Activated CD8-positive, alpha-beta T cell treated with anti-CD3 and anti-CD28 coated beads, Interleukin-2, amount 10 ng/mL, durations not matched to agents 7 days and 5 days (primary cell): ENCODE data around the gene CCDC74B. TPM values are rescaled to one million over a fixed set of nuclear protein-coding genes. Genes with fewer than 3 reads are reported as not detected.
"Not testable (repeated sequence)": the region's sequence is repeated elsewhere in the genome, so short reads cannot be mapped to it uniquely, and the experiment has no call there.

ENCODE experiments used
- ATAC-seq: fragments of 150-1000 bp; cut with Tn5 transposase; one replicate; pipeline ENCODE4 v1.10.0; 2021; ENCODE audit warnings: moderate library complexity
- CTCF ChIA-PET: fragments of 350-600 bp; sonication (Branson Sonifier 250); formaldehyde crosslinking; loops from one replicate; lab custom pipeline; 2021; ENCODE audit warnings: antibody characterized with exemption; lab: Charles Lee
- POLR2A ChIA-PET: fragments of 350-600 bp; sonication (Branson Sonifier 250); formaldehyde crosslinking; loops from one replicate; lab custom pipeline; 2021; ENCODE audit warnings: antibody characterized with exemption; lab: Charles Lee
- DNase-seq: peaks from one replicate; pipeline ENCODE4 v3.0.0-alpha.2; 2020
- H3K27ac Mint-ChIP-seq: one replicate; pipeline ENCODE4 v1.8.0; 2021; ENCODE audit warnings: mild to moderate bottlenecking, mixed read lengths
- H3K27me3 Mint-ChIP-seq: one replicate; pipeline ENCODE4 v1.8.0; 2021; ENCODE audit warnings: low read depth, mixed read lengths
- H3K36me3 Mint-ChIP-seq: one replicate; pipeline ENCODE4 v1.8.0; 2021; ENCODE audit warnings: low read depth, mixed read lengths
- H3K4me1 Mint-ChIP-seq: one replicate; pipeline ENCODE4 v1.8.0; 2021; ENCODE audit warnings: low read depth, mixed read lengths
- H3K4me3 Mint-ChIP-seq: one replicate; pipeline ENCODE4 v1.8.0; 2021; ENCODE audit warnings: mild to moderate bottlenecking, mixed read lengths
- H3K9me3 Mint-ChIP-seq: one replicate; pipeline ENCODE4 v1.8.0; 2022; ENCODE audit warnings: mixed read lengths; ENCODE audit not compliant: insufficient read depth
- total RNA-seq, 2 experiments: library from RNA; stranded (reverse); gene quantifications; one replicate each; pipeline ENCODE4 v1.2.3, GENCODE V29; 2021

The CCDC74B gene
- total RNA-seq, 2 experiments from 2014 or later: 3.2 to 3.4 TPM

DNA sequence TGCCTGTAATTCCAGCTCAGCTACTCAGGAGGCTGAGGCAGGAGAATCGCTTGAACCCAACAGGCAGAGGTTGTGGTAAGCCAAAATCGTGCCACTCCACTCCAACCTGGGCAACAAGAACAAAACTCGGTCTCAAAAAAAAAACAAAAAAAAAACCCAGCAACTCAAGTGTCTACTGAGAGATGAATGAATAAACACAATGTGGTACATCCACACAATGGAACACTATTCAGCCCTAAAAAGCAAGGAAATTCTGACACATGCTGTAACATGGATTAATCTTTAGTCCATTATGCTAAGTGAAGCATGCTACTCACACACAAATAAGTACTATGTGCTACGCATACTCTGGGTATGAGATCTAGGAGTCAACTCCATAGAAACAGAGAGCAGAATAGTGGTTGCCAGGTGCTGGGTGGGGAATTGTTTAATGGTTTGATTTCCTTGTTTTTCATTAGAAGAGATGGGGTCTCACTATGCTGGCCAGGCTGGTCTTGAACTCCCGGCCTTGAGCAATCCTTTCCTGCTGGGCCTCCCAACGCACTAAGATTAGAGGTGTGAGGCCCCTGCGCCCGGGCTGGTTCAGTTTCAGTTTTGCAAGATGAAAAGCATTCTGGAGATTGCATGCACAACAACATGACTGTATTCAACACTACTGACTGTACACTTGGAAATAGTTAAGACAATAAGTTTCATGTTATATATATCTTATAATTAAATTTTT is 20.5 kb upstream of the CCDC74B start:
- DNase-seq (no peak), ATAC-seq (no peak)
- ChIA-PET POLR2A (no interaction called here), CTCF (no interaction called here)
- peaks cover 27% of the 10 kb centered on the region for H3K4me1 Mint-ChIP-seq
- peaks cover 42% of the 10 kb centered on the region for H3K36me3 Mint-ChIP-seq
- no peaks in the 10 kb centered on the region for H3K27me3 Mint-ChIP-seq
- no peak overlapping the region for H3K4me3 Mint-ChIP-seq
- H3K27ac Mint-ChIP-seq: no peak overlapping the region
- no peaks in the 10 kb centered on the region for H3K9me3 Mint-ChIP-seq

DNA sequence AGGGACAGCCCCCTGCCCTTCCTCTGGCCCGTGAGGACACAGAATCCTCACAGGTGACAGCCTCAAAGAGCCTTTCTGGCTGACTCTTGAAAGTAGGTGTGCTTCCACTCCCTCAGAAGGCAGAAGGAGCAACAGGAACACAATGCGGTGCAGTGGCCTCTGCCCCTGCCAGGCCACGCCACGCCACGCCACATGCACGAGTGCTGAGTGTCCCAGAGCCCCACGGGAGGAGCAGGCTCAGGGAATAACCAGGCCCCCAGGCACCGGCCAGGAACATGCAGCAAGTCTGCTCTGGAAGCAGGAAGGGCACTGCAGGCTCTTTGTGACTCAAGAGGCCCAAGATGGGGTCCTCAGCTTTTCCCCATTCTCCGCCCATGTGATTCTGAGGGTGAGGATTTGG is 18.1 kb upstream of the CCDC74B start:
- ChIA-PET CTCF (no interaction called here), POLR2A (no interaction called here)
- Mint-ChIP-seq H3K36me3 (peaks cover 42% of the 10 kb centered on the region), H3K9me3 (no peaks in the 10 kb centered on the region), H3K4me3 (no peak overlapping the region), H3K27ac (no peak overlapping the region), H3K27me3 (no peaks in the 10 kb centered on the region), H3K4me1 (peaks cover 20% of the 10 kb centered on the region)
- no peak for ATAC-seq
- DNase-seq: no peak

DNA sequence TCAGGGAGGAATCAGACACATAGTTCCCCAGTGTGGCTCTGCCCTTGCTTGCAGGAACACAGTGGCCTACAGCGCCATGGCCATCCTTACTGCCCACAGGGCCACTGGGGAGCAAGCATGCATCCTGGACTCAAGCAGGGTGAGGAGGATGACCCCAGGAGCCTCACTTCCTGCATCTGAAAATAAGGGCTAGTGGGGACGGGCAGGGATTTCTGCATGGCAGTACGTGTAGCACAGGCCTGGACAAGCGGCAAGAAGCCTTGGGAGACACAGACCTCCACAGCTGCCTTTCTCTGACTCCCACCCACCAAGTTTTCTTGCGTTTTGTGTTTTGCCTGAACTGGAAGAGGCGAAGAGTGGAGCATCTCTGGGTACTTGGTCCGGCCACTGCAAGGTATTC is 17.6 kb upstream of the CCDC74B start:
- H3K36me3 Mint-ChIP-seq: peaks cover 38% of the 10 kb centered on the region
- DNase-seq: not testable (repeated sequence)

DNA sequence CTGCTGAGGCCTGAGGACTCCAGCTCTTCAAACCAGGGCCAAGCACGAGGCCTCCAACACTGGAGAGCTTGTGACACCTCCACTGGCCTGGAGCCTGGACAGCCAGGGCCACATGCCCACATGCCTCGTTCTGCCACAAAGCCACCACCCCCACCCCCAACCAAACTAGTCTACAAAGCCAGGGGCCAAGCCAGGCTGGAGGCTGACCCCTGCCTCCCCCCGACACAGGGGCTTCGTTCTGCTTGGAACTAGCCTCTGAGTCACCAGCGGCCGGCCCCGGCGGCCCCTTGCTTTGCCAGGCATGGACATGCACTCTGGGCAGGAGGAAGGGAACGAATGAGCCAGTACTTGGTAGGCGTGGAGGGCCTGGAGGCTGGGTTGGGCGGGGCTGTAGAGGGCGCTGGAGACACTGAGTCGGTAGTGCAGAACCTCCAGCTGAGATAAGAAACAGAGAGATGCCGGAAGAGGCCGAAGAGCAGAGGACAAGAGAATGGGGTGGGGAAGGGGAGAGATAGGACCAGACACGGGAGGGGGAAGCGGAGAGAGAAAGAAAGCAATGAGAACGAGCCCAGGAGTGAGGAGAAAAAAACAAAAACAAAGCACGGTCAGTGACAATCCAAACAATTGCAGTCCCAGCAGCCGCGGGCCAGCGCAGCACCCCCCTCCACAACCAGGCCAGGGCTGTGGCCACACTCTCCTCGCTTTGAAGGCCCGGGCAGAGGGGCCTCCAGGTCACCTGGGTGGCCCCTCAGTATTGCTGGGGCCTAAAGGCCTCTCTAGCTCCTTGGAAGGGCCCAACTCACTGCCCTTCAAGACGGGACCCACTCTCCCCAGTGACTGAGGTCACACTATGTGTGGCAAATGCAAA is 16.2 kb upstream of the CCDC74B start:
- H3K27me3 Mint-ChIP-seq, DNase-seq, H3K9me3 Mint-ChIP-seq, CTCF ChIA-PET, H3K27ac Mint-ChIP-seq, POLR2A ChIA-PET, H3K4me3 Mint-ChIP-seq, ATAC-seq: not testable (repeated sequence)
- Mint-ChIP-seq H3K36me3 (peaks cover 32% of the 10 kb centered on the region), H3K4me1 (peaks cover 20% of the 10 kb centered on the region)

More for the DNA sequence above, 17.6 kb upstream of the CCDC74B start:
- CTCF ChIA-PET, H3K9me3 Mint-ChIP-seq, H3K27ac Mint-ChIP-seq, ATAC-seq, H3K4me3 Mint-ChIP-seq, H3K27me3 Mint-ChIP-seq, POLR2A ChIA-PET: not testable (repeated sequence)
- peaks cover 21% of the 10 kb centered on the region for H3K4me1 Mint-ChIP-seq

DNA sequence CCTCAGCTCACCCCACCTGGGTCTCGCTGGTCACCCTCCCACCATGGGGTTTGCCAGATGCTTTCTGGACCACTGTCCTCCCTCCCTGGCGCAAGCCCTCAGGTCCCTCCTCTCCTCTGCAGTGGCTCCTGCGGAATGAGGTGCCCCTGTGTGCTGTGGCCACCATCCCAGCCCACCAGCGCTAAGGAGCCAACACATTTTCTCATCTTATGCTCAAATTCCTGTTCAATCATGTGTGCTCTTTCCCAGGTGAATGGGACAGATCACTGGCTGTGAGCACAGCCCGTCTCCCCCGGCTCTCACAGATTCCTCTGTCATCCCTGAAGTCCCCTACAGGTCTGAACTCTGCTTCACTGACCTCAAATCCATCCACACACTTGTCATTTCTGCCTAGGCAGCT is 15.2 kb upstream of the CCDC74B start:
- Mint-ChIP-seq H3K27ac (no peak overlapping the region), H3K4me1 (peaks cover 20% of the 10 kb centered on the region), H3K27me3 (no peaks in the 10 kb centered on the region), H3K4me3 (no peak overlapping the region), H3K9me3 (no peaks in the 10 kb centered on the region), H3K36me3 (peaks cover 33% of the 10 kb centered on the region)
- ChIA-PET CTCF (no interaction called here), POLR2A (no interaction called here)
- DNase-seq (no peak), ATAC-seq (no peak)

DNA sequence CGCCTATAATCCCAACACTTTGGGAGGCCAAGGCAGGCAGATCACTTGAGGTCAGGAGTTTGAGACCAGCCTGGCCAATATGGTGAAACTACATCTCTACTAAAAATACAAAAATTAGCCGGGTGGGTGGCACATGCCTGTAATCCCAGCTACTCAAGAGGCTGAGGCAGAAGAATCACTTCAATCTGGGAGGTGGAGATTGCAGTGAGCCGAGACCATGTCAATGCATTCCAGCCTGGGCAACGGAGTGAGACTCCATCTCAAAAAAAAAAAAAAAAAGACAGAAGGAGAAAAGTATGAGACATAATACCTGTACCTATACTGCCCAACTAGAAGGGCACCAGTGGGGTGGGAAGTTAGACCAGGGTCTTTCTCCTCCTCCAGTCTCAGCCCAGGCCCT is 14.5 kb upstream of the CCDC74B start:
- H3K9me3 Mint-ChIP-seq, H3K4me3 Mint-ChIP-seq, DNase-seq, H3K27ac Mint-ChIP-seq, H3K27me3 Mint-ChIP-seq, ATAC-seq, CTCF ChIA-PET, POLR2A ChIA-PET: not testable (repeated sequence)
- Mint-ChIP-seq H3K36me3 (peaks cover 29% of the 10 kb centered on the region), H3K4me1 (peaks cover 20% of the 10 kb centered on the region)

DNA sequence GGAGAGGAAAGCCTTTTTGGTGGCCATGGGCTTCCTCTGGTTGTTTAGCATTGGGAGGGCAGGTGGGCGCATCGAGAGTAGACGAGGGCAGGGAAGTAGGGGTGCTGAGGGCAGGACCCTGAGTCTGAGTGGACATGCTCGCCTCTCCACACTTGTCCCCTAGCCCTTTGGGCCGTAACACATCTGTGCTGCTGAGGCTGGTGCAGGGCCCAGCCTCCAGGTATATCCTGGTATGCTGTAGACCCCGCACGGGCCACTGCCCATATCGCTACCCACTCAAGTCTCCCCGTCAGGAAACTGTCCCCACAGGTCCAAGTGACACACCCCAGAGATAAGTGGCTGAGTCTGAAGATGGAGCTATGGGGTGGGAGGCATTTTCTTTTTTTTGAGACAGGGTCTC is 13.7 kb upstream of the CCDC74B start:
- DNase-seq: no peak
- ChIA-PET POLR2A (no interaction called here), CTCF (no interaction called here)
- Mint-ChIP-seq H3K4me1 (peaks cover 20% of the 10 kb centered on the region), H3K9me3 (no peaks in the 10 kb centered on the region), H3K4me3 (no peak overlapping the region), H3K36me3 (peaks cover 29% of the 10 kb centered on the region), H3K27ac (peak overlapping the region; percentile 79), H3K27me3 (no peaks in the 10 kb centered on the region)
- no peak for ATAC-seq

DNA sequence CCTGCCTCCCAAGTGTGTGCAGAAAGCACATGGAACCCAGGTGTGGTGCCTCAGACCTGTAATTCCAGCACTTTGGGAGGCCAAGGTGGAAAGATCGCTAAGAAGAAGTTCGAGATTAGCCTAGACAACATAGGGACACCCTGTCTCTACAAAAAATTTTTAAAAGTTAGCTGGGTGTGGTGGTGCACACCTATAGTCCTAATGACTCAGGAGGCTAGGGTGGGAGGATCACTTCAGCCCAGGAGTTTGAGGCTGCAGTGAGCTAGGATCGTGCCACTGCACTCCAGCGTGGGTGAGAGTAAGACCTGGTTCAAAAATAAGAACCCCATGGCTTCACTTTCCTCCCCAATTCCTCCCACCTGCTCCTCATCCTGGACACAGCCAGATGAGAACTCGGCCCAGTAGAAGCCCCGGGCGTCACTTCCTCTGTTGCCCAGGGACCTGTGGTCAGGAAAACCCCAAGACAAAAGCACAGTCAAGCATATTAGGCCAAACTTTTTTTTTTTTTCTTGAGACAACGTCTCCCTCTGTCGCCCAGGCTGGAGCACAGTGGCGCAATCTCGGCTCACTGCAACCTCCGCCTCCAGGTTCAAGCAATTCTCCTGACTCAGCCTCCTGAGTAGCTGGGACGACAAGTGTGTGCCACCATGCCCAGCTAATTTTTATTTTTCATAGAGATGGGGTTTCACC is 13.1 kb upstream of the CCDC74B start:
- H3K9me3 Mint-ChIP-seq, H3K27me3 Mint-ChIP-seq, H3K4me3 Mint-ChIP-seq, CTCF ChIA-PET, DNase-seq, ATAC-seq, POLR2A ChIA-PET: not testable (repeated sequence)
- H3K27ac Mint-ChIP-seq: peak overlapping the region; percentile 79
- H3K4me1 Mint-ChIP-seq: peaks cover 20% of the 10 kb centered on the region
- peaks cover 32% of the 10 kb centered on the region for H3K36me3 Mint-ChIP-seq

DNA sequence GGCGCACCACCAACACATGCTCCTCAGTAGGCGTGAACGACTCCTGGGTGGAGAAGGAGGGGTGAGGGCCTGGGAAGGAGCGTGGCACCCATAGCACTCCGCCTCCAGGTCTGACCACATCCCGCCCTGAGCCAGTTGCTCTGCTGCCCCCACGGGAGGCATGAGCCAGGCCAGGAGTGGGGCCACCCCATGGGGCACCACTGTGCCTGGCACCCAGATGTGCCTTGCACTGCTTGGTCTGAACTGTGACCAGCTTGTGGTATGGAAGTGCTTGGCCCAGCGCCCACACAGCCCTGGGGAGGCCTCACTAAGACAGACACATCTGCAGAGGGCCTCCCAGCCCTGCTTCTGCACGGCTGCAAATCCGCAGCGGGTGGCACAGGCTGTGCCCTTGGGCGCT is 12.4 kb upstream of the CCDC74B start:
- DNase-seq, POLR2A ChIA-PET, H3K9me3 Mint-ChIP-seq, H3K27me3 Mint-ChIP-seq, H3K4me3 Mint-ChIP-seq, CTCF ChIA-PET: not testable (repeated sequence)
- Mint-ChIP-seq H3K4me1 (peaks cover 20% of the 10 kb centered on the region), H3K36me3 (peaks cover 33% of the 10 kb centered on the region), H3K27ac (peak overlapping the region; percentile 79)
- peak; percentile 27 for ATAC-seq

DNA sequence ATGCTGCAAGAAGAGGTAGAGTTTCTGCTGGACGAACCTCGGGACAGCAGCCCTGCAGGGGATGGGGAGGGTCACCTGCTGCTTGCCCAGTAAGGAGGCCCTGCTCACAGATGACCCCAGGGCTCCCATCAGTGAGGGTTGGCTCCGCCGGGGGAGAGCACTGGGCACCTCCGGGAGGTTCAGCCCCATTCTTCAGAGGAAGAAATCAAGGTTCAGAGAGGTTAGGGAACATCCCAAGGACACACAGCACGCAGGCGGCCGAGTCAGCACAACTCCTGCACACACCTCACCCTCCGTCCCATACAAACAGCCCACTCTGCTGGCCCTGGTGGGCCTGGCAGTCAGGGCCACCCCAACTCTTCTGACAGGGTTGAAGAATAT is 11.7 kb upstream of the CCDC74B start:
- peak overlapping the region; percentile 39 for H3K27ac Mint-ChIP-seq
- H3K9me3 Mint-ChIP-seq: no peaks in the 10 kb centered on the region
- CTCF ChIA-PET: no interaction called here

DNA sequence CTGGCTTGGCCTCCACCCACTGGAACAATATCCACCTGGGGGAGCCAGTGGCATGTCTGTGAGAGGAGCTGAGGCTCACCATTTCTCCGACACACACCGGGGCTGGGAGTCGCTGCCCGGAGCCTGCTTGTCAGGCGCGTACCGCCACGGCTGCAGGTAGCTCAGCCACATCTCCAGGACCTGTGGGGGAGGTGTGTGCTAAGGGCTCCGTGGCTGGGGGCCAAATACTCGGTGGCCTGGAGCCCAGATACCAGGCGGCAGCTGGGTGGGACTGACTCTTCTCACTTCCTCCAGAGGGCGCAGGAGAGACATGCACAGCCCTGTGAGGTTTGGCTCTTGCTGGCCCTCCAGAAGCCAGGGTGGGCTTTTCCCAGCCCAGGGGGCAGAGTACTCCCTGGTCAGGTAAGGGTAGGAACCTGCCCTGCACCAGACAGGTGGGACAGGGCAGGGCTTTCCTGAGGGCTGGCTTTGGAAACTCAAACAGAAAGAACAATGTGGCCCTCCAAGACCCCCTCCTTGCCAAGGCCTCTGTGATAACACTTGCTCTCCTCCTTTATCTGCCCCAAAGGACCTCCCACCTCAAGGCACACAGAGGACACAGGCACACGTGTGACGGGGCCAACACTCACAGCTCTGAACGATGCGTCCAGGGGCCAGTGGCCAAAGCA is 11.2 kb upstream of the CCDC74B start:
- CTCF ChIA-PET, ATAC-seq, H3K27ac Mint-ChIP-seq: not testable (repeated sequence)

More for the DNA sequence above, 11.7 kb upstream of the CCDC74B start:
- POLR2A ChIA-PET: no interaction called here
- H3K4me1 Mint-ChIP-seq: peaks cover 20% of the 10 kb centered on the region
- peaks cover 33% of the 10 kb centered on the region for H3K36me3 Mint-ChIP-seq
- H3K27me3 Mint-ChIP-seq: no peaks in the 10 kb centered on the region
- H3K4me3 Mint-ChIP-seq: no peak overlapping the region
- ATAC-seq (no peak), DNase-seq (no peak)

More for the DNA sequence above, 11.2 kb upstream of the CCDC74B start:
- H3K27me3 Mint-ChIP-seq, H3K9me3 Mint-ChIP-seq, H3K4me3 Mint-ChIP-seq, POLR2A ChIA-PET: not testable (repeated sequence)
- H3K36me3 Mint-ChIP-seq: peaks cover 32% of the 10 kb centered on the region
- peak; percentile 55 for DNase-seq
- peaks cover 20% of the 10 kb centered on the region for H3K4me1 Mint-ChIP-seq
